Right kidney (tissue), 9 donors: Measurements from ENCODE around the gene NEFH.
"Not testable (repeated sequence)": the region's sequence is repeated elsewhere in the genome, so short reads cannot be mapped to it uniquely, and the experiment has no call there.

ENCODE experiments used
- DNase-seq: peaks from one replicate; pipeline ENCODE4 v3.0.0-alpha.2; 2016
- long read RNA-seq, 8 donors: transcript quantifications; one replicate each; lab custom pipeline, GENCODE V29; 2026

Gene NEFH
- long read RNA-seq, donor 1, partial matches to known transcripts = 0 of 1 reads
- long read RNA-seq, donor 1, other reads (novel, unspliced or antisense) = 0 of 1 reads
- long read RNA-seq, donor 2, partial matches to known transcripts = 0 of 1 reads
- long read RNA-seq, donor 2, other reads (novel, unspliced or antisense) = 0 of 1 reads
- long read RNA-seq, donor 3, partial matches to known transcripts = 0 of 3 reads
- long read RNA-seq, donor 3, other reads (novel, unspliced or antisense) = 0 of 3 reads
- long read RNA-seq, donor 4, partial matches to known transcripts = 0 of 4 reads
- long read RNA-seq, donor 4, other reads (novel, unspliced or antisense) = 0 of 4 reads
- long read RNA-seq, donor 5, partial matches to known transcripts = 0 of 2 reads
- long read RNA-seq, donor 5, other reads (novel, unspliced or antisense) = 0 of 2 reads
- long read RNA-seq, donor 6, partial matches to known transcripts = 0 of 2 reads
- long read RNA-seq, donor 6, other reads (novel, unspliced or antisense) = 0 of 2 reads
- long read RNA-seq, donor 7, transcript NEFH-201 (4 exons, 3,783 nt) = major isoform, 11 of 11 reads
- long read RNA-seq, donor 7, partial matches to known transcripts = 0 of 11 reads
- long read RNA-seq, donor 7, other reads (novel, unspliced or antisense) = 0 of 11 reads
- long read RNA-seq, donor 8, partial matches to known transcripts = 0 of 4 reads
- long read RNA-seq, donor 8, other reads (novel, unspliced or antisense) = 0 of 4 reads

DNA sequence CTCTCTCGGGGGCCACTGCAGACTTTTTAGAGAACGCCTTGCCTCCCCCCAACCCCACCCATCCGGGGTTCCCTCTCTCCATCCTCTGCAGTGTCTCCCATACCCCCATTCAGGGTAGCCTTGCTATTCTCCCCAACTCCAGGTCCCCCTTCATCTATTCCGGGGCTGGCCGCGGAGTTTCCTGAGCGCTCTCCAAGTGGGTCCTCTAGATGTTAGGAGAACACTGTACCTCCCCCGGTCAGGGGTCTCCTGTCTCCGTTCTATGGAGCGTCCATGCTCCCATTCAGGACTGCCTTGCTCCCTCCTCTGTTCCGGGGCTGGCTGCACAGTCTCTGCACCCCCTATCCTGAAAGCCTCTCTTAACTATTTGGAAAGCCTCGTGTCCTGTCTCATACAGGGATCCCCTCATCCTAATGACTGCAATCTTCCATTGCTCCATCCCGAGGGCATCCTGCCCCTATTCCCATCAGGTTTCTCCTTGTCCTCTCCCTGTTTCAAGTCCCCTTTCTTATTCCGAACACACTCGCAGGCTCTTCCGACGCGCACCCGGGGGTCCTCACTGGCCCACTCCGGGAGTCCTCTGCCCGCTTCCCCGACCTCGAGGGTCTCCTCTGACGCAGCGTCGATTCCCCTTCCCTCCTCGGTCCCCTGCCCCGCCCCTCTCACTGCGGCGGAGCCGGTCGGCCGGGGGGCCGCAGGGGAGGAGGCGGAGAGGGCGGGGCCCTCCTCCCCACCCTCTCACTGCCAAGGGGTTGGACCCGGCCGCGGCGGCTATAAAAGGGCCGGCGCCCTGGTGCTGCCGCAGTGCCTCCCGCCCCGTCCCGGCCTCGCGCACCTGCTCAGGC, at the start of gene NEFH:
NEFH (plus strand) TSS at position 802 of the 845 bp plus-strand sequence. CDS start 45 bp downstream, outside the sequence.
- no peak for DNase-seq

DNA sequence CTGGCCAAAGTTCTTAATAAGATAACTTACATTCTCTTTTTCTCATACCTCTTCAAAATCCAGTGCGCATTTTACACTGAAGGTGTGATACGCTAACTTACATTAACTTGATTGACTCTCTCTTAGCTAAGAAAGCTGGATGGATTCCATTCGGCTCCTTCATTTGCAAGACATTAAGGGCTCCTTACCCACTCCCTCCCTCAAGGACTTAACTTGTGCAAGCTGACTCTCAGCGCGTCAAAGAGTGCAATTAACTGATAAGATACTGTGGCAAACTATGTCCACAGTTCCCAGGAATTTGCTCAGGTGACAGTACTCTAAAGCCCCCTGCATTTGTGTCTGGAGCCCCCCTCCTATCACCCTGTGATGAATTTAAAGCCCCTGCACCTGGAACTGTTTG, 48.0 kb upstream of the NEFH start:
- DNase-seq = no peak

DNA sequence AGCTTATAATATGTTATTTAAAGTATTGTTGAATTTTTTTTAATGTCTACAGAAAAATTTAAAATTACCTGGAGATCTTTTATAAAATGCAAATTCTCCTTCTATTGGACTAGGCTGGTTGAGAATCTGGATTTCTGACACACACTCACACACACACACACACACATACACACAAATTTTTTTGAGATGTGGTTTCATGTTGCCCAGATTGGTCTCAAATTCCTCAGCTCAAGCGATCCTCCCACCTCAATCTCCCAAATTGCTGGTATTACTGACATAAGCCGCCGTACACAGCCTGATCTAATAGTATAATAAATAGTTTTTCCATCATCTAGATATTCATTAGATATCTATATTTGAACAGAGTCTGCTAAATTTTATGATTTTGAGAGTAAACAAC, 46.2 kb upstream of the NEFH start:
- DNase-seq = no peak

DNA sequence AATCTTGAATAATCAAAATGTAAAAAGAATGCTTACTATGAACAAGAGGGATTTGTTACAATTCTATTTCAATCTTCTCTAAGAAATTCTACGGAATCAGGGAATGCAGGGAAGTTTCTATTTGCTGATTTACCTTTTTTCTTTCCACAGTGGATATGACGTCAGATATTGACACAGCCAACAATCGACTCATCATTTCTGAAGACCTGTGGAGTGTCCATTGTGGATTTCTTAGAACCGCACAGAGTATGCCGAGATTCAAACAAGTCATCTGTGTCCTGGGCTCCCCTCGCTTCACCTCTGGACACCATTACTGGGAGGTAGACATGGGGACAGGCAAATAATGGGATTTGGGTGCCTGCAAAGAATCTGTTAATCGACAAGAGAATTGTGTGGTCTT, 45.7 kb upstream of the NEFH start:
- DNase-seq = no peak

- no peak for DNase-seq
These were observed 44.5 kb upstream of the NEFH start for GRCh38 chr22:29435236-29436136.

- DNase-seq = not testable (repeated sequence)
These were observed 41.7 kb upstream of the NEFH start, which contains the start of gene RFPL1 for GRCh38 chr22:29438283-29438682. Gene RFPL1 (plus strand): TSS chr22:29438583.

GRCh38 chr22:29442976-29443375, 37.0 kb upstream of the NEFH start:
- DNase-seq = no peak

DNA sequence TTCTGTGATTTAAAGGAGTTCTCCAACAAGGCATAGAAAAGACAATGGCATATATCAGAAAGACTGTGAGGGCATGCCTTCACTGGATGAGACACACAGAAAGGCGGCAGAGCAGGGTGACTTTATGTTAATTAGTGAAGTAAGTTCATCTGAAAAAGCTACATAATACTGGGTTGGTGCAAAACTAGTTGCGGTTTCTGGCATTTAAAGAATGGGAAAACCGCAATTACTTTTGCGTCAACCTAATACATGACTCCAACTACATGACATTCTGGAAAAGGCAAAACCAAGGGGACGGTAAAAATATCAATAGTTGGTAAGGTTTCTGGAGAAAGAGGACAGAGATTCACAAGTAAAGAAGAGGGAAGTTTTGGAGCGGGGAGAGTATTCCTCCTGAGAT, 36.6 kb upstream of the NEFH start:
- DNase-seq = no peak

GRCh38 chr22:29443861-29444792, 35.9 kb upstream of the NEFH start:
- no peak for DNase-seq

GRCh38 chr22:29445508-29445907, 34.5 kb upstream of the NEFH start:
- no peak for DNase-seq

DNA sequence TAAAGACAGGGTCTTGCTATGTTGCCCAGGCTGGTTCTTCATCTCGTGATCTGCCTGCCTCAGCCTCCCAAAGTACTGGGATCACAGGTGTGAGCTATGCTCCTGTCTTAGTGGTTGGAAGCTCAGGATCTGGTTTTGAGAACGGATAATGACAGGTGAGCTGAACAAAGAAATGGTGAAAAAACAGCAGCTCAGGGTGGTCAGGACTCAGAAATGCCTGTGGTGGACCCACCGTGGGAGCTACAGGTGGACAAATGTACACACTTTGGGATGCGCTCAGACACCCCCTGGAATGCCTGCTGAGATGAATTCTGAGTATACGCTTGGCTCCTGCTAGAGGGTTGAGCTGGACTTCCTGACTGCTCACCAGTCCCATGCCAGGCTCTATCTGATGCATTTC, 32.1 kb upstream of the NEFH start:
- DNase-seq = no peak

DNA sequence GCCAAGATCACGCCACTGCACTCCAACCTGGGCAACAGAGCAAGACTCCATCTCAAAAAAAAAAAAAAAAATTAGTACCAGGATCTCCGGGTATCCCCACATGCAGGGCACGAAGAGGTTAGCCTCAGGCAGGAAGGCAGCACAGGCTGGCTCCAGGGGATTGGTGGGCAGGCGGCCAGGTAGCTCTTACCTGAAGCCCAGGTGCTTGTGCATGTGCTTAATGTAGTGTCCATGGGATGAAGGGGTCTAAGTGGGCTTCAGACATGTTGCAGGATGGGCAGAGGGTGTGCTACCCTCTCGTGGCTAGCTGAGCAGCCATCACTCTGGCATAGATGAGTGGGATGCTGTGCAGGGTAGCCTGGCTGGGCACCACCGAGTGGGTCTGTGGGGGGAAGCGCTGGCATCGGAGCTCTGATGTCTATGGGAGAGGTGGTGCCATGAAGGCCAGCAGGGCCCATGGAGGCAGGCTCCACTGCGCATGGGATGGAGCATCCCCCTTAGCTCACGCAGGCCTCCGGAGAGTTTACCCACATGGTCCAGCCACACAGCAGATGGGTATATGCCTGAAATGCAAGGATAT, 30.6 kb upstream of the NEFH start:
- no peak for DNase-seq

DNA sequence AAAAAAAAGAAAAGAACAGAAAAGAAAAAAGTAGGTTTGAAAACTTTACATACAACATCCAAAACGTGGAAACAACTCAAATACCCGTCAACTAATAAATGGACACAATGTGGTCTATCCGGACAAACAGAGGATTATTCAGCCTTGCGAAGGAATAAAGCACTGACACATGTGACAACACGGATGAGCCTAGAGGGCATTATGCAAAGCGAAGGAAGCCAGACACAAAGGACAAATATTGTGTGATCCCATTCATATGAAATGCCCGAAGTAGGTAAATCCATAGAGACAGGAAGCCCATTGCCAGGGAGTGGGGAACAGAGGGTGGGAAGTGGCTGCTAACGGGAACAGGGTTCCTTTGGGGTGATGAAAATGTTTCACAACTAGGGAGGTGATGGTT, 29.8 kb upstream of the NEFH start:
- DNase-seq = no peak

- DNase-seq = no peak
These were observed 28.2 kb upstream of the NEFH start for GRCh38 chr22:29451863-29452262.

DNA sequence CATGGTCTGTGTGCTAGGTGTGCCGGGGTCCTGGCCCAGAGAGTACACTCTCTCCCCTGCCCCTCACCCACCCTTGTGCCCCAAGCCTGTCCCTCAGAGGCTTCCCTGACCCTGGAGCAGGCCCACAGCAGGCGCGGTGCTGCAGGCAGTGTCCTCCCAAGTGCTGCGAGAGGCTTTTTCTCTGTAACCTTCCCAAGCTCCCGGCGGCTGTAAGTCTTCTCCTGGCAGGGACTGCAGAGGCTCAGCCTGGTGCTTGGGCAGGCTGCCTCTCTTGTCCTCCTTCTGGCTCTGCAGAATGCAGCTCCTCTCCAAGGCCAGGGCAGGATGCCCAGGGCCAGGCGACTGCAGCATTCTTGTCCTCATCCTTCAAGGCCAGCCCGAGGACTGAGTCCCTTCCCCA, 25.7 kb upstream of the NEFH start:
- DNase-seq = no peak

- DNase-seq = no peak
These were observed 23.8 kb upstream of the NEFH start for GRCh38 chr22:29456211-29456671.

DNA sequence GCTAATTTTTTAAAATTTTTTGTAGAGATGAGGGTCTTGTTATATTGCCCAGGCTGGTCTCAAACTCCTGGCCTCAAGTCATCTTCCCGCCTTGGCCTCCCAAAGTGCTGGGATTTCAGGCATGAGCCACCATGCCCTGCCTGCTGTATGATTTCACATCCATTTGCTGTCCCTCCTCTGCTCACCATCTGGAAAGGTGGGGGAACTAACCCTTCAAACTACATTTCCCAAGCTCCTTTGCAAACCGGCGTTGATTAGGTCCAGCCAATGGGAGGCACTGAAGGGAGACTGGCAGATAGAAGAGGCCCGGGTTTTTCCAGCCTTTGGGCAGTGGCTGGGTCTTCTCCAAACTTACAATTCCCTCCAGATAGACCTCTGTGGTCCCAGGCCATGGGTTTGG, 22.3 kb upstream of the NEFH start:
- DNase-seq = no peak

DNA sequence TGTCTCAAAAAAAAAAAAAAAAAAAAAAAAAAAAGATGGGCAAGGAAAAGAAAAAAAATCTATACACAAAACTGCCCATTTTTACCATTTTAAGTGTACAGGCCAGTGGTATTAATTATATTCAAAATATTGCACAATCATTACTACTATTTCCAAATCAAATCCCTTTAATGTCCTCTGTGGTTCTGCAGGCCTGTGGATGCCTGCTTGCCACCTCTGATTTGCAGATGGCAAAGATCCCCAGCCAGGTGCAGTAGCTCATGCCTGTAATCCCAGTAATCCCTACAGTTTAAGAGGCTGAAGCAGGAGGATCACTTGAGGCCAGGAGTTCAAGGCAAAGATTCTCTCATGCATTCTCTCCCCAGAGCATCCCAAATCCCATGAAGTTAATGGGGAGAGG, 21.5 kb upstream of the NEFH start:
- DNase-seq = no peak

GRCh38 chr22:29459773-29460172, 20.2 kb upstream of the NEFH start:
- no peak for DNase-seq

DNA sequence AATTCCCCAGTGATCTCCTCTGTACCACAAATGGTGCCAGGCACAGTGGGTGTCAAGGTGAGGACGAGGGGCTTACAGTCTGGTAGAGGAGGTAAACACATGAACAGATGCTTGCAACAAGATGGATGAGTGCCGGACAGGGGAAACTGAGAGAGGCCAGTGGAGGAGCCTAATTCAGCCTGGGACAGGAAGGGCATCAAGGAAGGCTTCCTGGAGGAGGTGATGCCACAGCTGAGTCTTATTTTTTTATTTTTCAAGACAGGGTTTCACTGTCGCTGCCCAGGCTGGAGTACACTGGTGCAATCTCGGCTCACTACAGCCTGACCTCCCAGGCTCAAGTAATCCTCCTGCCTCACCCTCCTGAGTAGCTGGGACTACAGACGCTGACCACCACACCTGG, 18.8 kb upstream of the NEFH start:
- DNase-seq = no peak
